ENCODE data around the gene SCAMP2. TPM values are rescaled to one million over a fixed set of nuclear protein-coding genes. Genes with fewer than 3 reads are reported as not detected.
A peak's percentile ranks its signal among the peaks of the same experiment; 100 is the strongest.

Gene SCAMP2
- total RNA-seq, 4 donors from 2014 or later: 46.3 to 122 (median 74.3) TPM

GRCh38 chr15:74800559-74801094, 72.5 kb downstream of the SCAMP2 start:
- no peak for ATAC-seq
- H3K36me3 ChIP-seq: peaks cover 0 to 13% of the 10 kb centered on the region in 2 donors
- no peaks in the 10 kb centered on the region for H3K27me3 ChIP-seq
- TF ChIP-seq CTCF (IDR thresholded peaks at IDR 0.05 in 4 of 5, conservative IDR thresholded peaks at IDR 0.05 in 1 of 5) (no peak), POLR2A (IDR thresholded peaks at IDR 0.05) (no peak)
- H3K9me3 ChIP-seq: no peaks in the 10 kb centered on the region
- H3K27ac ChIP-seq: no peak overlapping the region
- in situ Hi-C loops (cut with MboI; ENCODE audit: low sequenced_read_pairs in 4 of 4) (no loop called here), intact Hi-C loops (cut with DNase I; ENCODE audit: low total_unique reads) (loop anchor here (1.0 kb wide), 2 partner anchors 18 to 29 kb away; partner anchors contain the start of gene CSK)
- peaks cover 23 to 24% of the 10 kb centered on the region in 2 donors for H3K4me1 ChIP-seq
- no peak overlapping the region for H3K4me3 ChIP-seq
- DNase-seq: no peak

GRCh38 chr15:74799856-74800558, 73.2 kb downstream of the SCAMP2 start:
- in situ Hi-C loops (cut with MboI; ENCODE audit: low sequenced_read_pairs in 4 of 4) (no loop called here), intact Hi-C loops (cut with DNase I; ENCODE audit: low total_unique reads) (loop anchor here (1.0 kb wide), 2 partner anchors 18 to 29 kb away; partner anchors contain the start of gene CSK)
- H3K9me3 ChIP-seq: no peaks in the 10 kb centered on the region
- DNase-seq (peak; percentile 52 to 71), ATAC-seq (peak; percentile 69 to 85)
- no peak overlapping the region for H3K4me3 ChIP-seq
- TF ChIP-seq CTCF (IDR thresholded peaks at IDR 0.05 in 4 of 5, conservative IDR thresholded peaks at IDR 0.05 in 1 of 5) (peak; percentile 92 to 99 (median 98)), POLR2A (IDR thresholded peaks at IDR 0.05) (no peak)
- peaks cover 0 to 13% of the 10 kb centered on the region in 2 donors for H3K36me3 ChIP-seq
- peak overlapping the region; percentile 71 to 84 (median 75) for H3K27ac ChIP-seq
- H3K4me1 ChIP-seq: peaks cover 23 to 24% of the 10 kb centered on the region in 2 donors
- H3K27me3 ChIP-seq: no peaks in the 10 kb centered on the region

GRCh38 chr15:74799255-74799855, 73.8 kb downstream of the SCAMP2 start:
- H3K9me3 ChIP-seq: no peaks in the 10 kb centered on the region
- H3K4me3 ChIP-seq: no peak overlapping the region
- TF ChIP-seq CTCF (IDR thresholded peaks at IDR 0.05 in 4 of 5, conservative IDR thresholded peaks at IDR 0.05 in 1 of 5): no peak
- no peak for TF ChIP-seq POLR2A (IDR thresholded peaks at IDR 0.05)
- no peak for DNase-seq
- H3K27me3 ChIP-seq: no peaks in the 10 kb centered on the region
- in situ Hi-C loops (cut with MboI; ENCODE audit: low sequenced_read_pairs in 4 of 4): no loop called here
- peaks cover 23 to 24% of the 10 kb centered on the region in 2 donors for H3K4me1 ChIP-seq
- intact Hi-C loops (cut with DNase I; ENCODE audit: low total_unique reads): no loop called here
- peak overlapping the region; percentile 71 to 84 (median 75) for H3K27ac ChIP-seq
- no peak for ATAC-seq
- peaks cover 0 to 13% of the 10 kb centered on the region in 2 donors for H3K36me3 ChIP-seq

GRCh38 chr15:74798388-74799254, 74.5 kb downstream of the SCAMP2 start:
- intact Hi-C loops (cut with DNase I; ENCODE audit: low total_unique reads) (no loop called here), in situ Hi-C loops (cut with MboI; ENCODE audit: low sequenced_read_pairs in 4 of 4) (no loop called here)
- H3K4me1 ChIP-seq: peaks cover 23 to 24% of the 10 kb centered on the region in 2 donors
- peaks cover 0 to 13% of the 10 kb centered on the region in 2 donors for H3K36me3 ChIP-seq
- H3K27me3 ChIP-seq: no peaks in the 10 kb centered on the region
- H3K27ac ChIP-seq: peak overlapping the region; percentile 71 to 84 (median 75)
- peak; percentile 79 to 84 for ATAC-seq
- H3K9me3 ChIP-seq: no peaks in the 10 kb centered on the region
- TF ChIP-seq POLR2A (IDR thresholded peaks at IDR 0.05) (peak in 1 of 2 donors; percentile 9), CTCF (IDR thresholded peaks at IDR 0.05 in 4 of 5, conservative IDR thresholded peaks at IDR 0.05 in 1 of 5) (peak in 3 of 5 experiments; percentile 16 to 30 (median 17))
- peak; percentile 80 to 88 for DNase-seq
- no peak overlapping the region for H3K4me3 ChIP-seq

Data from gastrocnemius medialis (tissue), 4 donors.